Neural crest cell (in vitro differentiated cells): ENCODE measurements around the gene ZC3H8. TPM values are rescaled to one million over a fixed set of nuclear protein-coding genes. Genes with fewer than 3 reads are reported as not detected.

Experiments
- DNase-seq: peaks from one replicate; pipeline ENCODE4 v3.0.0; 2021; ENCODE audit warnings: low read depth, mixed read lengths, low spot score
- H3K27ac Mint-ChIP-seq: one replicate; pipeline ENCODE4 v1.8.0; 2021; ENCODE audit warnings: mild to moderate bottlenecking, mixed read lengths; ENCODE audit not compliant: unreplicated experiment
- H3K27me3 Mint-ChIP-seq: 2 replicates; pipeline ENCODE4 v1.8.0; 2021; ENCODE audit warnings: low read depth, mild to moderate bottlenecking, mixed read lengths
- H3K36me3 Mint-ChIP-seq: 2 replicates; pipeline ENCODE4 v1.8.0; 2021; ENCODE audit warnings: low read depth, mild to moderate bottlenecking, mixed read lengths
- H3K4me1 Mint-ChIP-seq: 2 replicates; pipeline ENCODE4 v1.8.0; 2021; ENCODE audit warnings: mixed read lengths
- H3K4me3 Mint-ChIP-seq: one replicate; pipeline ENCODE4 v1.8.0; 2021; ENCODE audit warnings: mild to moderate bottlenecking, mixed read lengths
- H3K9me3 Mint-ChIP-seq: 2 replicates; pipeline ENCODE4 v1.8.0; 2021; ENCODE audit warnings: mixed read lengths
- total RNA-seq: library from RNA; stranded (reverse); gene quantifications from 2 replicates; pipeline ENCODE4 v1.2.1, GENCODE V29; 2021
- TF ChIP-seq, protein P1 (sequence below): fragments of 200-600 bp; sonication (generic); conservative IDR thresholded peaks from 2 replicates; pipeline ENCODE4 v1.5.0; 2021; ENCODE audit warnings: antibody characterized with exemption, mild to moderate bottlenecking

ZC3H8 gene
- total RNA-seq, 1 donor from 2014 or later = 19.4 TPM

DNA sequence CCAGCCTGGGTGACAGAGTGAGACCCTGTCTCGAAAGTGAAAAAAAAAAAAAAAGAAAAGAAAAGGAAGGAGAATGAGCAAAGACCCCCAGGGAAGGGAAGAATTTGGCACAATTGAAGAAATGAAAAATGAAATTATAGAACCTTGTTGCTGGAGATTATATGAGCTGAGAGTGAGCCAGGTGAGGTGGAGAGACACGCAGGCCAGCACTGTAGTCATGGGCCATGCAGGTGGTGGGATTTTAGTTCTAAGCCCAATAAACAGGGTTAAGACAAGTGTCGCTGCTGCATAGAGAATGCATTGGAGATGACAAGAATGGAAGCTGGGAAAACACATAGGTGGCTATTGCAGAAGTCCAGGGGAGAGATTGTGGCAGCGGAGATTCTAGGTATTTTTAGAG is 84.3 kb downstream of the ZC3H8 start:
- TF ChIP-seq, protein P1, sequence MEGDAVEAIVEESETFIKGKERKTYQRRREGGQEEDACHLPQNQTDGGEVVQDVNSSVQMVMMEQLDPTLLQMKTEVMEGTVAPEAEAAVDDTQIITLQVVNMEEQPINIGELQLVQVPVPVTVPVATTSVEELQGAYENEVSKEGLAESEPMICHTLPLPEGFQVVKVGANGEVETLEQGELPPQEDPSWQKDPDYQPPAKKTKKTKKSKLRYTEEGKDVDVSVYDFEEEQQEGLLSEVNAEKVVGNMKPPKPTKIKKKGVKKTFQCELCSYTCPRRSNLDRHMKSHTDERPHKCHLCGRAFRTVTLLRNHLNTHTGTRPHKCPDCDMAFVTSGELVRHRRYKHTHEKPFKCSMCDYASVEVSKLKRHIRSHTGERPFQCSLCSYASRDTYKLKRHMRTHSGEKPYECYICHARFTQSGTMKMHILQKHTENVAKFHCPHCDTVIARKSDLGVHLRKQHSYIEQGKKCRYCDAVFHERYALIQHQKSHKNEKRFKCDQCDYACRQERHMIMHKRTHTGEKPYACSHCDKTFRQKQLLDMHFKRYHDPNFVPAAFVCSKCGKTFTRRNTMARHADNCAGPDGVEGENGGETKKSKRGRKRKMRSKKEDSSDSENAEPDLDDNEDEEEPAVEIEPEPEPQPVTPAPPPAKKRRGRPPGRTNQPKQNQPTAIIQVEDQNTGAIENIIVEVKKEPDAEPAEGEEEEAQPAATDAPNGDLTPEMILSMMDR = no peak
- peaks cover 7% of the 10 kb centered on the region for H3K4me1 Mint-ChIP-seq
- no peak for DNase-seq
- H3K36me3 Mint-ChIP-seq = peaks cover 13% of the 10 kb centered on the region
- H3K27ac Mint-ChIP-seq = no peak overlapping the region
- H3K4me3 Mint-ChIP-seq = no peak overlapping the region
- no peaks in the 10 kb centered on the region for H3K9me3 Mint-ChIP-seq
- H3K27me3 Mint-ChIP-seq = no peaks in the 10 kb centered on the region

DNA sequence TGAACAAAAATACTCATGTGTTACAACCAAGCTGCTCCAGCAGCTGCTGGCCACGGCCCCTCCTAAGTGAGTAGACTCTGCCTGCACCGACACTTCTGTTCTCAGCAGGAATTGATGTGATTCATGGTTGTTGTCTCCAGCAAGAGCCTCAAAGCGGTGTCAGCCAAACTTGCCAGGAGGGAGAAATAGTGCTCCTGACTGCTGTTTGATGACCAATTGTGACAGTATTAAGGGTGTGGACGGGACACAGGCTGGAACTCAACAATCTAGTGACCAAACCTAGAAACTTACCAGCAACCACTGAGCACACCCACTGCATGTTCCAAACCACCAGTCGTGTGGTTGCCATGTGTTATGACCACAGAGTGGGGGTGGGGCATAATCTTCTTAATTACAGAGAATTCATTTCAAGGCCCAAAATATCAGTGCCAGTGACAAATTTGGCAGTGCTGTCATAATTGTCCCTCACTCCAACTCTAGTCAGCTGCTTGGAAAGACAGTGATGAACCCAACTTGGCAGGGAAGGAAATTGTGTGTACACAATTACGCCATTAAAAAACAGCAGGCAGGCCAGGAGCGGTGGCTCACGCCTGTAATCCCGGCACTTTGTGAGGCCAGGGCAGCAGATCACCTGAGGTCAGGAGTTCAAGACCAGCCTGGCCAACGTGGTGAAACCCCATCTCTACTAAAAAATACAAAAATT is 86.3 kb downstream of the ZC3H8 start:
- Mint-ChIP-seq H3K4me1 (peaks cover 7% of the 10 kb centered on the region), H3K4me3 (no peak overlapping the region), H3K27me3 (no peaks in the 10 kb centered on the region), H3K9me3 (no peaks in the 10 kb centered on the region), H3K27ac (no peak overlapping the region), H3K36me3 (peaks cover 13% of the 10 kb centered on the region)
- DNase-seq = no peak
- TF ChIP-seq, protein P1 = no peak

DNA sequence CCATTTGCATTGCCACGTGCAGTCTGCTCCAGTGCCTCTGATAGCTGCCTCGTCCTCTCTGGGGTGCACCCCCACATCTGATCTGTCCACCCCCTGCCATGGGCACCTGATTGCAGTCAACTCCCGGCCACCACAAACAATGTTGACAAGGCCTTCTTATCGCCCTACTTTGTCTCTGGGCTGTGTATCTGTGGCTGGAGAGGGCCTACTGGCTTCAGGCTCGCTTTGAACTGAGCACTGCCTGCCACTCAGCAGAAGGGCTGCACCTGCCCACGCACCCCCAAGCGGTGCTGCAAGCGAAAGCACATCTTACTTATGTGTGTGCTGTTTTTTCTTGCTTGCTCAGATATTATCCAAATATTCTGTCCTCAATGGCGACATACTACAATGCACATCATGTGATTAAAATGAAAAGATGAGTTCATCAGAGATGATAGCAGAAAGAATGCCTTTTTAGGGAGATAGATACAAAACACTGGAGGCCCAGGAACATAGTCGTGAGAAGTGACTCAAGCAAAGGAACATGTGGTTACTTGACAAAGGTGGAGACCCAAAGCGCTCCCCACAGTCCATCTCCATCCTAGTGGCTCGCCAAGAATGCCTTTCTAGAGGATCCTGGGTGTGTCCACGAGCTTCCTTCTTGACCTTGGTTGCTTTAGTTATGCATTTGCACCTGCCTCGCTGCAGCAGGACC is 87.9 kb downstream of the ZC3H8 start:
- H3K27me3 Mint-ChIP-seq = no peaks in the 10 kb centered on the region
- peaks cover 7% of the 10 kb centered on the region for H3K4me1 Mint-ChIP-seq
- no peaks in the 10 kb centered on the region for H3K9me3 Mint-ChIP-seq
- H3K4me3 Mint-ChIP-seq = no peak overlapping the region
- no peak for DNase-seq
- no peak overlapping the region for H3K27ac Mint-ChIP-seq
- peaks cover 13% of the 10 kb centered on the region for H3K36me3 Mint-ChIP-seq
- TF ChIP-seq, protein P1 = no peak

DNA sequence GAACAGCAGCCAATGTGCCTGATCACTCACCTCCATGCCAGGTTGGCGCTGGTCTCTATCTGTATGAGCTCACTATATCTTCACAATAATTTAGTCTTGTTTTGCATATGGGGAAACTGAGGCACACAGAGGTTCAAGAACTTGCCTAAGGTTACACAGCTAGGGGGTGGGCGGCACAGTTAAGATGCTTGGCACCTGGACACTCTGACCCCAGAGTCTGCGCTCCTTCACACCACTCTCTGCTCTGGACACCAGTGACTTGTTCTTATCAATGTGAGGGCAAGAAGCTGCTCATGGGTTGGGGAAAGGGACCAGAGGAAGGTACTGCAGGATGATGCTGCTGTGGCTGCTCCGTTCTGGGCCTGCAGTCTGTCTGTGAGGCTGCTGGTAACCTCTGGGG is 89.5 kb downstream of the ZC3H8 start:
- Mint-ChIP-seq H3K4me1 (peaks cover 7% of the 10 kb centered on the region), H3K27ac (no peak overlapping the region), H3K4me3 (no peak overlapping the region), H3K9me3 (no peaks in the 10 kb centered on the region), H3K36me3 (peaks cover 16% of the 10 kb centered on the region), H3K27me3 (no peaks in the 10 kb centered on the region)
- TF ChIP-seq, protein P1 = no peak
- no peak for DNase-seq

DNA sequence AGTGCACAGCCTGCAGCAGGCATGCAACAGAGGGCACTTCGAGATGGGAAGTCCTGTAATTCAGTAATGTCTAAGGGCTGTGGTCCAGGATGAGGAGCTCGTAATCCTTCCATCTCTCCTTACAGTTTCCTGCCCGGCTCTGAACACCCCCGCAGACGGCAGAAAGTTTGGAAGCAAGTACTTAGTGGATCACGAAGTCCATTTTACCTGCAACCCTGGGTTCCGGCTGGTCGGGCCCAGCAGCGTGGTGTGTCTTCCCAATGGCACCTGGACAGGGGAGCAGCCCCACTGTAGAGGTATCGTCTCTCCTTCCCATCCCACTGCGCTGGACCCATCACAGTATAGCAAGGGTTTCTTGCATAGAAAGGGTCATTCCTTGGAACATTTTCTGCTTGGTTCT is 90.0 kb downstream of the ZC3H8 start:
- Mint-ChIP-seq H3K36me3 (peaks cover 17% of the 10 kb centered on the region), H3K4me1 (peaks cover 7% of the 10 kb centered on the region), H3K4me3 (no peak overlapping the region), H3K9me3 (no peaks in the 10 kb centered on the region), H3K27me3 (no peaks in the 10 kb centered on the region), H3K27ac (no peak overlapping the region)
- no peak for DNase-seq
- TF ChIP-seq, protein P1 = no peak
